Stimulated activated CD8-positive, alpha-beta memory T cell treated with anti-CD3 and anti-CD28 coated beads, Interleukin-15, amount 100 ng/mL, for 1 hour (primary cell): Measurements from ENCODE around the gene SUMF1.

Experiments used
- DNase-seq: peaks from one replicate; pipeline ENCODE4 v3.0.0-alpha.2; 2020; ENCODE audit warnings: low read depth

The SUMF1 gene

GRCh38 chr3:4413467-4413866 is 53.6 kb downstream of the SUMF1 start:
- no peak for DNase-seq

- DNase-seq = no peak
These were observed 55.2 kb downstream of the SUMF1 start for GRCh38 chr3:4411833-4412232.

- DNase-seq = no peak
These were observed 55.8 kb downstream of the SUMF1 start for GRCh38 chr3:4411236-4411635.

GRCh38 chr3:4410606-4411005 is 56.5 kb downstream of the SUMF1 start:
- DNase-seq = no peak

DNA sequence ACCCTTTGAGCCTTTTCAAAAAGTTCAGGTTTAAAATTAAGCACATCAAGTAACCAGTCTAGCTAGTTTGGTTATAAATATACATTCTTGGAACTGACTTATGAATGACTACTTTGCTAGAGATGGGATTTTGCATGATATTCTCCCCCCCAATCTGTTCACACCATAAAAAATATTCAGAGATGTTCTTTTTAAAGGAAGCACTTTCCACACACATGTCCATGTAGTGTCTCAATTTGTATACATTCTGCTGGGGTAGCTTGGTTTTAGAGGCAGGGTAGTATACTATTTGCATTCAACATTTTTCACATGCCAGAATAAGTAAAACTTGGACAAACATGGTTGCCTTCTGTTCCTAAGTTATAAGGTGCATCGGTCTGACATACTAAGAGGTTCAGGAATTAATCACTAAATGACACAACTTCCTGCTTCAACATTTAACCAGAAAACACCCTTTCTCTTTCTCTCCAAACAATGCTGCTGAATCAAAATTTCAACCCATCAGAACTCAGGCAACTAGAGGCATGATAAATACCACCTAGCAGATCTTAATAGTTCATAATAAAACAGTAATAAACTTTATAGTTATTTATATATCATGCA is 57.0 kb downstream of the SUMF1 start:
- DNase-seq = no peak

DNA sequence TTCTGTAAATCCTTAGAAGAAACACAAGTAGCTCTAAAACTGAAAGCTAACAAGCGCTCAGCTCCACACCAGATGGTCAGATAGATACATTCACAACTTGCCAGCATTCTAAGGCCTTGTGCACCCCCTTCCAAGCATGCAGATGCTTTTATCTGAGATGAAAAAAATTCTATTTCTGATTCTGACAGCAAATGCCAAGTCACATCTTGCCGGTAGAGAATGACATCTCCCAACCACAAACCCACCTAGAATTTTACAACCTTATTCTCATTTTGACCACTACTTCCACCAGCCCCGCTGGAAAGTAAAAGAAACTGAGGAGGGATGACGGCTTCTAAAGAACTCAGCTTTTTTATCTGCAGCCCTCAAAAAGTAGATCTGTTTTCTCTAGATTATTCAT is 57.7 kb downstream of the SUMF1 start:
- DNase-seq = no peak

GRCh38 chr3:4408958-4409357 is 58.1 kb downstream of the SUMF1 start:
- DNase-seq = no peak

DNA sequence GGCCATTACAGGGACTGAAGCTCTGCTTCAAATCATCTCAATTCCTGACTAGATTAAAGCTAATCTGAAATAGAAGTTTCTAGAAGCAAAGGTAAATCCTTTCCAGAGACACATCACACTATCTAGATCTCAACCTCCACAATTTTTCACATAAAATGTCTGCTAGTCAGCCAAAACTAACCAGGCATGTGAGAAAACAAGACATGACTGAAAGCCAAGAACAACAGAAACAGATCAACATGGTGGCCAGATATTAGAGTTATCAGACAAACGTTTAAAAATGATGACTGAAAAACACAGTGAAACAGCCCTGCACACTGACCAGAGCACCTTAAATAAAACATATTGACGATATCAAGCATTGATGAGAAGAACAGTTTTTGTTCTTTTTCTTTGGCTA is 59.1 kb downstream of the SUMF1 start:
- DNase-seq = no peak

GRCh38 chr3:4406746-4407568 is 60.1 kb downstream of the SUMF1 start:
- DNase-seq = no peak

DNA sequence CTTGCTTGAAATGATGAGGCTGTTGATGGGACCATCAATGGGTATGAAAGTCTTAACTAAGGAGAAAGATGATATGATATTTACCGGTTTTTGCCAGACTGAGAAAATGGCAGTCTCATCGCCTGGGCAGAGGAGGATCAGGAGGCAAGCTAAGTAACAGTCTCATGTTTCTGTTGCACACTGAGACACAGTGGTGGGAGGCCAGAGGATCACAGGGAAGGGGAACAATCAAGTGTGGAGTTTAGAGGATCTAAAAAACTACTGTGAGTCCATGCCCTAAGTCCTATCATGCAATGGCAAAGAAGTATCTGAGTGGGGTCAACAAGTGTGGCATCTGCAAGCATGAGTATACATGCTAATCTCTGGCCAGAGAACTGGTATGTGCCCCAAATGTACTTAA is 62.2 kb downstream of the SUMF1 start:
- no peak for DNase-seq

GRCh38 chr3:4401441-4401840 is 65.6 kb downstream of the SUMF1 start:
- DNase-seq = no peak

DNA sequence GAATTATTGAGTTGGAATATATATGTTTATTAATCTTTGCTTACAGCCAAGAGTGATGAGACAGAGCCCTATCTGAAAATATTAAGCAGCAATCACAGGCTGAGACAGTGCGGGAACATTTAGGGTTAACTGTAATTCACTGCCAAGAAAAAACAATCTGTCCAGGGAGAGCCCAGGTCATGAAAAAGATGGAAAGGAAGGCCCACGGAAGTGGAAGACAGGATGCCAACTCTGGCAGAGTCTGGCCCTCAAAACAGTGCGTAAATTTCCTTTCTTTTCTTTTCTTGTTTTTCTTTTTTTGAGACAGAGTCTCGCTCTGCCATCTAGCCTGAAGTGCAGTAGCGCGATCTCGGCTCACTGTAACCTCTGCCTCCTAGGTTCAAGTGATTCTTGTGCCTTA is 67.6 kb downstream of the SUMF1 start:
- no peak for DNase-seq

DNA sequence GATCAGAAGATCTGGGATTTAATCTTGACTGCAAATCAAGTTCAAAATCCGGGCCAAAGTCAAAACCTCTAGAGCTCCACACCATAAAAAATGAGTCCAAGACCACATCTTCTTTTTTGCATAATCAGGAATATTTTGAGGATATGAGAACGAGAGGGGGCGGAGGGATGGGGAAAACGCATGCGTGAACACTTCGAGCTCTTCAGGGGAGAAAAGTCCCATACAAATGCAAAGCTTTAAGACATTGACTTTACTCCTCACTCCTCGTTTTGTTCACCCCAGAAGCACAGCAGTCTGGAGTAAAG is 68.2 kb downstream of the SUMF1 start:
- no peak for DNase-seq

DNA sequence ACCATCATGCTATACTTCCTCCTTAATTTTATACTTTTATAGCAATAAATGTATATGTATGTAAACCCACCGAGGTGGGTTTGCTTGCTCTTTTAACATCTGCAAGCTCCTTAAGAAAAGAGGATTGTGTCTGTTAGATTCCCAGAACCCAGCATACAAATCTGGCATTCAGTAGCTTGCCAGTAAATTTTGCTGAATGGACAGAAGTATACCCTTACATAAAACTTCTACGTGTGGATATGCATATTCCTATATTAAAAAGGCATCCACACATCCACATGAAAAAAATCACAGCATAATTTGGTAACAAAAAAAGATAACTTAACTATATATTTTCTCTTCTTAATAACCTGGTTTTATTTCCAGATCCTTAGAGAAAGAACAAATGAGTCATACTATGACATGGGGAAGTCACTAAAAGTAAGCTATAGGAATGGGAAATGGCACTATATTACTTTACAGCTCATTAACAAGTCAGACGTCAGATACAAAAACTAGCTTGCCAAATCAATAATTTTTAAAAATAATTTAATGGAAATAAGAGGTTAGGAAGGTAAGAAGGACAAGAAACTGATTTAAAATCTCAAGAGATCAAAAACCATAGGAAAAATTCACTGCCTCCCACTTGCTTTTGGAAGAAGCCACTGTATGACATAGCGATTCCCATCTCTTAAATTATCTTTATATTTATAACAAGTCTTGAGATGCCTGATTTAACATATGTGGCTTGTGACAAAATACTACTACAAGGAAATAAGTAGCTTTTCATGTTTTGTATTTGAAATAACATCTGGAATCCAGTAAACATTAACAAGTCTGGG is 68.7 kb downstream of the SUMF1 start:
- DNase-seq = no peak

GRCh38 chr3:4397466-4397865 is 69.6 kb downstream of the SUMF1 start:
- no peak for DNase-seq

DNA sequence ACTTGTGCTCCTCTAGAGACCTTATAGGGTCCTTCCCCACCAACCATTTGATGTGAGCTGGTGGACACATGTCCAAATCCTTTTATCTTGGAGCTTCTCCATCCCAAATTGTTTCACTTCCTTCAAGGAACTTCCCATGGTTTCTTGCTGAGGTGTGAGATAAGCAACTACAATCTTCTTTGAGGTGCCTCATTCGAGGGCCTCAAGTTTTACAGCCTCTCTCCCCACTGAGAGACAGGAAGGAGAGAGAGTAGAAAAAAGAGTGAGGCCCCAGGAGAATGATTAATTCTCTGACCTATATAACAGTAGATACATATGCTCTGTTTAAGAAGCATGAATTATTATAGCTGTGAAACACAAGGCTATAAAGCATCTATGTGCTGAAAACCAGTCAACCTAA is 70.5 kb downstream of the SUMF1 start:
- DNase-seq = no peak

DNA sequence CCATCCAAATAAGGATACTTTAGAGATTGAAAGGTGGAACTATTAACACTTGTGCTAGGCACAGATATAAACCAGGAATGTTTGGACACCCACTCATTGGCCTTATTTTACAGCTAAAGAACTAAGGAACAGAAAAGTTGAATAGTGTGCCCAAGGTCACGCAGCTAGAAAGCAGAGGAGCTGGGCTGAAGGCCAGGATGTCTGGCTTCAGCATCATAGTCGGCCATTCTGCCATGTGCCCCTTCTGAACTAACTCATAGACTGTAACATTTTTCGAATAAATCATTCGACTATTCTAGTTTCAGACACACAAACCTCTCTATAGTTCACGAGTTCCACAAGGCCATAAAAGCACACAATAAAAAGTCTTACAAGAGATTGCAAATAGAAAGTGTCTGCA is 71.1 kb downstream of the SUMF1 start:
- DNase-seq = no peak

- DNase-seq = no peak
These were observed 71.6 kb downstream of the SUMF1 start for GRCh38 chr3:4395448-4395847.

GRCh38 chr3:4394567-4394966 is 72.5 kb downstream of the SUMF1 start:
- DNase-seq = no peak

DNA sequence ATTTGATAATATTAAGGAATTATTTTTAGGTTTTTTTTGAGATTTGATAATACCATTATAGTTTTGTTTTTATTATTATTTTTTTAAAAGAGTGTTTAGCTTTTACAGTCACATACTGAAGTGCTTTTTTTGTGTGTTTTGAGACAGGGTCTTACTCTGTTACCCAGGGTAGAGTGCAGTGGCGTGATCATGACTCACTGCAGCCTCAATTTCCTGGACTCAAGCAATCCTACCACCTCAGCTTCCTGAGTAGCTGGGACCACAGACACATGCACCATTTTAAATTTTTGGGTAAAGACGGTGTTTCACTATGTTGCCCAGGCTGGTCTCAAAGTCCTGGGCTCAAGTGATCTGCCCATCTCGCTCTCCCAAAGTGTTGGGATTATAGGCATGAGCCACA is 73.0 kb downstream of the SUMF1 start:
- peak; percentile 3 for DNase-seq

- DNase-seq = no peak
These were observed 74.1 kb downstream of the SUMF1 start for GRCh38 chr3:4392992-4393391.

- DNase-seq = no peak
These were observed 79.6 kb downstream of the SUMF1 start for GRCh38 chr3:4387210-4388204.
